Smooth muscle cell (in vitro differentiated cells): ENCODE results near the gene APBB1IP. TPM values are rescaled to one million over a fixed set of nuclear protein-coding genes. Genes with fewer than 3 reads are reported as not detected.
"Not testable (repeated sequence)": the region's sequence is repeated elsewhere in the genome, so short reads cannot be mapped to it uniquely, and the experiment has no call there.

ENCODE experiments used
- DNase-seq: peaks from one replicate; lab custom pipeline; 2025; ENCODE audit not compliant: unreplicated experiment; lab: John Stamatoyannopoulos, UW
- H2AFZ ChIP-seq: fragments of 200-600 bp; sonication (generic); 2 replicates; pipeline ENCODE4 v1.6.0; 2016; ENCODE audit warnings: antibody characterized with exemption, low read depth, mild to moderate bottlenecking
- H3F3A ChIP-seq: fragments of 200-600 bp; sonication (generic); 2 replicates; pipeline ENCODE4 v1.6.0; 2017; ENCODE audit warnings: antibody characterized with exemption, low read depth
- H3K27ac ChIP-seq: fragments of 200-600 bp; sonication (generic); 2 replicates; pipeline ENCODE4 v1.5.1; 2016; ENCODE audit warnings: low read depth, mild to moderate bottlenecking
- H3K27me3 ChIP-seq: fragments of 200-600 bp; sonication (generic); 2 replicates; pipeline ENCODE4 v1.6.1; 2016; ENCODE audit warnings: low read depth, mild to moderate bottlenecking
- H3K36me3 ChIP-seq: fragments of 200-600 bp; sonication (generic); 2 replicates; pipeline ENCODE4 v1.5.1; 2016; ENCODE audit warnings: low read depth
- H3K4me1 ChIP-seq: fragments of 200-600 bp; sonication (generic); 2 replicates; pipeline ENCODE4 v1.5.1; 2016; ENCODE audit warnings: low read depth
- H3K4me2 ChIP-seq: fragments of 200-600 bp; sonication (generic); 2 replicates; pipeline ENCODE4 v1.6.0; 2016; ENCODE audit warnings: mild to moderate bottlenecking
- H3K4me3 ChIP-seq: fragments of 200-600 bp; sonication (generic); 2 replicates; pipeline ENCODE4 v1.5.1; 2016; ENCODE audit warnings: mild to moderate bottlenecking
- H3K79me2 ChIP-seq: fragments of 200-600 bp; sonication (generic); 2 replicates; pipeline ENCODE4 v1.6.0; 2016; ENCODE audit warnings: low read depth, mild to moderate bottlenecking
- H3K9ac ChIP-seq: fragments of 200-600 bp; sonication (generic); 2 replicates; pipeline ENCODE4 v1.6.0; 2016; ENCODE audit warnings: low read depth
- H3K9me3 ChIP-seq: fragments of 200-600 bp; sonication (generic); replicated peaks from 2 replicates; pipeline ENCODE4 v1.5.1; 2016; ENCODE audit warnings: low read depth
- H4K20me1 ChIP-seq: fragments of 200-600 bp; sonication (generic); 2 replicates; pipeline ENCODE4 v1.6.0; 2016; ENCODE audit warnings: low read depth
- WGBS: methylation state at CpG from one replicate; pipeline ENCODE4 v1.1.7; 2016; ENCODE audit warnings: low lambda C conversion rate; 5-methylcytosine and 5-hydroxymethylcytosine counted together
- polyA plus RNA-seq: library from polyadenylated mRNA; unstranded; fragments of >200 nt; fragmentation: Nextera tagmentation; extraction: Ambion mirVana; gene quantifications from 2 replicates; pipeline ENCODE4 v1.2.1, GENCODE V29; 2016
- total RNA-seq: library from RNA; depleted of rRNA; stranded (reverse); fragments of >200 nt; gene quantifications from 2 replicates; pipeline ENCODE4 v1.2.3, GENCODE V29; 2014
- TF ChIP-seq, protein P1 (sequence below): fragments of 200-600 bp; sonication (generic); IDR thresholded peaks from 2 replicates; pipeline ENCODE4 v1.5.1; 2017; ENCODE audit warnings: borderline replicate concordance, mild to moderate bottlenecking, antibody characterized with exemption; ENCODE audit not compliant: insufficient read depth, poor library complexity, severe bottlenecking

Gene APBB1IP
- total and polyA plus RNA-seq, 2 experiments from 2014 or later: 0.36 to 0.39 TPM

DNA sequence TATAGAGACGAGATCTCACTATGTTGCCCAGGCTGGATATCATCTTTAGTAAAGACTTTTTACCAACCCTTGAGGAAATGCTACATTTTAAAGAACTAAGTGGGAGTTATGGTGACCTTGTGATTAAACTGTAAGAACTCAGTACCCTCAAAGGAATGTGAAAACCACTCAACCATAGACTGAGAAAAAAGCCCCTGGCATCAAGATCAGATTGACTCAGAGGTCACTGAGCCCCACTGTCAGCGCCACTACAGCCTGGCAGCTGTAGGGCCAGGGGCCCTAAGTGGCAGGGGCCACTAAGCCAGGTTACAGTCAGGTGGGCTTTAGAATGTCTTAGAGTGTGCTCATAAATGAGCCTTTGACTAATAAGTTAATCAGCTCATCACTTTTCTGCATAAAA, 55.9 kb downstream of the APBB1IP start:
- no peaks in the 10 kb centered on the region for H3K36me3 ChIP-seq
- H2AFZ ChIP-seq: no peak overlapping the region
- WGBS: 96% methylated on average over 2 of the region's 2 CpGs
- H3K9ac ChIP-seq: no peak overlapping the region
- H3K4me2 ChIP-seq: no peak overlapping the region
- peaks cover 2% of the 10 kb centered on the region for H3F3A ChIP-seq
- TF ChIP-seq, protein P1, sequence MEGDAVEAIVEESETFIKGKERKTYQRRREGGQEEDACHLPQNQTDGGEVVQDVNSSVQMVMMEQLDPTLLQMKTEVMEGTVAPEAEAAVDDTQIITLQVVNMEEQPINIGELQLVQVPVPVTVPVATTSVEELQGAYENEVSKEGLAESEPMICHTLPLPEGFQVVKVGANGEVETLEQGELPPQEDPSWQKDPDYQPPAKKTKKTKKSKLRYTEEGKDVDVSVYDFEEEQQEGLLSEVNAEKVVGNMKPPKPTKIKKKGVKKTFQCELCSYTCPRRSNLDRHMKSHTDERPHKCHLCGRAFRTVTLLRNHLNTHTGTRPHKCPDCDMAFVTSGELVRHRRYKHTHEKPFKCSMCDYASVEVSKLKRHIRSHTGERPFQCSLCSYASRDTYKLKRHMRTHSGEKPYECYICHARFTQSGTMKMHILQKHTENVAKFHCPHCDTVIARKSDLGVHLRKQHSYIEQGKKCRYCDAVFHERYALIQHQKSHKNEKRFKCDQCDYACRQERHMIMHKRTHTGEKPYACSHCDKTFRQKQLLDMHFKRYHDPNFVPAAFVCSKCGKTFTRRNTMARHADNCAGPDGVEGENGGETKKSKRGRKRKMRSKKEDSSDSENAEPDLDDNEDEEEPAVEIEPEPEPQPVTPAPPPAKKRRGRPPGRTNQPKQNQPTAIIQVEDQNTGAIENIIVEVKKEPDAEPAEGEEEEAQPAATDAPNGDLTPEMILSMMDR: no peak
- no peak overlapping the region for H3K27ac ChIP-seq
- H3K79me2 ChIP-seq: no peaks in the 10 kb centered on the region
- no peaks in the 10 kb centered on the region for H3K9me3 ChIP-seq
- DNase-seq: no peak
- H3K4me1 ChIP-seq: no peaks in the 10 kb centered on the region
- H4K20me1 ChIP-seq: no peaks in the 10 kb centered on the region
- no peak overlapping the region for H3K4me3 ChIP-seq
- no peaks in the 10 kb centered on the region for H3K27me3 ChIP-seq

DNA sequence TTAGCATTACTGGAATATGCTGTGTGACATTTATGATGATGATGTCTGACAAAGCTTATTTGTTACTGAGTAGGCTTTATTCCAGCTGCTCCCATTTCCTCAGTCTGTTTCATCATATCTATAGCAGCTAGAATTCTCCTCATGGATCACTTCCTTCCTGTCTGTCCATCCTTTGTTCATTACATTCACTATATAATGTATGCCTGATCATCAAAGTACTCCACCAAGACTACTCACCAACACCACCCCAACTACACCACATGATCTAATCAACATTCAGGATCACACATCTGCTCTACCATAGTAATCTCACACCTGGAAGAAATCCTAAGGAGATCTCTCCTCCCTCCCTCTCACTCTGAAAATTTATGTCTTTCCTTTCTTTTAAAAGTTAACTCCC, 61.3 kb downstream of the APBB1IP start:
- no peaks in the 10 kb centered on the region for H3K9me3 ChIP-seq
- H3K4me1 ChIP-seq: no peaks in the 10 kb centered on the region
- H3K4me2 ChIP-seq: no peak overlapping the region
- no peaks in the 10 kb centered on the region for H4K20me1 ChIP-seq
- no peaks in the 10 kb centered on the region for H3K27me3 ChIP-seq
- no peak overlapping the region for H3K9ac ChIP-seq
- H3F3A ChIP-seq: no peaks in the 10 kb centered on the region
- no peaks in the 10 kb centered on the region for H3K79me2 ChIP-seq
- no peaks in the 10 kb centered on the region for H3K36me3 ChIP-seq
- no peak overlapping the region for H3K27ac ChIP-seq
- DNase-seq: no peak
- no peak overlapping the region for H3K4me3 ChIP-seq
- H2AFZ ChIP-seq: no peak overlapping the region
- TF ChIP-seq, protein P1: no peak

DNA sequence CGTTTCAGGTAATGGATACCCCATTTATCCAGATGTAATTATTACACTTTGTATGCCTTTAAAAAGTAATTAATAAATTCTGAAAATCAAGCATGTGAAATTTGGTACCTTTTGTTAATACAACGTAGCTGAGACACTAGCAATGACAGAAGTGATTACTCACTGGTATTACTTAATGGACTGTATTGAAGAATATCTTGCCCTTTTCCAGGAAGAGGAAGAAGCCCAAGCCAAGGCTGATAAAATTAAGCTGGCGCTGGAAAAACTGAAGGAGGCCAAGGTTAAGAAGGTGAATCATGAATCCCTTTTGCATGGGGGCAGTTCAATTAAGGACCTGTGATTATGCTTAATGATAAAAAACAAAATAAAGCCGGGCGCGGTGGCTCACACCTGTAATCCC, 64.8 kb downstream of the APBB1IP start:
- Histone ChIP-seq H3K4me2 (no peak overlapping the region), H3K9me3 (no peaks in the 10 kb centered on the region), H2AFZ (no peak overlapping the region), H3K4me3 (no peak overlapping the region), H3K79me2 (no peaks in the 10 kb centered on the region), H3K9ac (no peak overlapping the region), H3K27me3 (no peaks in the 10 kb centered on the region), H4K20me1 (no peaks in the 10 kb centered on the region), H3K4me1 (no peaks in the 10 kb centered on the region), H3K36me3 (no peaks in the 10 kb centered on the region), H3F3A (no peaks in the 10 kb centered on the region), H3K27ac (no peak overlapping the region)
- no peak for DNase-seq
- TF ChIP-seq, protein P1: no peak
- WGBS: 92% methylated on average over 6 of the region's 6 CpGs

DNA sequence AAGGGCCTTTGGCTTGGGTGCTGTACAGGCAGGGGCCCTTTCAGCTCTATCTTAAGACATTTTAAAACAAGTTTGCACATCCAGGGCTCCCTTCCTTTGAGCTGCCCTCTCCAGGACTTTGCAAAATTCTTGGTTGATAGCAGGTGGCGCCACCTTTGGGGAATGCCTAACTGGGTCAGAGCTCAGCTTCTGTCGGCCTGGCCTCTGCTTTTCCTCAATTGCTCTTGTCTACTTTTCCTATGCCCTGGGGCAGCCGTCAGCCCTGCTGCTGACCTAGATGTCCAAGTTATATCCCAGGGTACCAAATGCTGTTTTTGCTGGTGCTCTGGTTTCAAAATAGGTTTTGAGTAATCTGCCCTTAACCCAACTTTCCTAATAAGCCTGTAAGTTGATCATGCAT, 65.8 kb downstream of the APBB1IP start:
- no peaks in the 10 kb centered on the region for H3K27me3 ChIP-seq
- no peak for DNase-seq
- no peaks in the 10 kb centered on the region for H3K4me1 ChIP-seq
- no peaks in the 10 kb centered on the region for H3K9me3 ChIP-seq
- TF ChIP-seq, protein P1: no peak
- no peak overlapping the region for H3K9ac ChIP-seq
- H3K36me3 ChIP-seq: no peaks in the 10 kb centered on the region
- no peaks in the 10 kb centered on the region for H3F3A ChIP-seq
- no peak overlapping the region for H3K4me2 ChIP-seq
- H3K4me3 ChIP-seq: no peak overlapping the region
- no peaks in the 10 kb centered on the region for H3K79me2 ChIP-seq
- 49% methylated on average over 3 of the region's 3 CpGs for WGBS
- no peak overlapping the region for H3K27ac ChIP-seq
- no peak overlapping the region for H2AFZ ChIP-seq
- no peaks in the 10 kb centered on the region for H4K20me1 ChIP-seq

DNA sequence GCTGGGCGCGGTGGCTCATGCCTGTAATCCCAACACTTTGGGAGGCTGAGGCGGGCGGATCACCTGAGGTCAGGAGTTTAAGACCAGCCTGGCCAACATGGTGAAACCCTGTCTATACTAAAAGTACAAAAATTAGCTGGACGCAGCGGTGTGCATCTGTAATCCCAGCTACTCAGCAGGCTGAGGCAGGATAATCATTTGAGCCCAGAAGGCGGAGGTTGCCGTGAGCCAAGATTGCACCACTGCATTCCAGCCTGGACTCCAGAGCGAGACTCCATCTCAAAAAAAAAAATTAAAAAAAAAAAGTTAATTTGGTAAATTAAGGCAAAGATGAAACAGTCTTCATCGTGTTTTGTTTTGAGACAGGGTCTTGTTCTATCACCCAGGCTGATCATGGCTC, 66.3 kb downstream of the APBB1IP start:
- H3K4me1 ChIP-seq, H3K9me3 ChIP-seq, H3K4me2 ChIP-seq, H3K9ac ChIP-seq, H4K20me1 ChIP-seq, H3K36me3 ChIP-seq, H3F3A ChIP-seq, H3K27me3 ChIP-seq, DNase-seq, H3K79me2 ChIP-seq, H2AFZ ChIP-seq, H3K4me3 ChIP-seq, H3K27ac ChIP-seq: not testable (repeated sequence)
- WGBS: 78% methylated on average over 10 of the region's 10 CpGs
